ENCODE results near the gene ZNF609.

DNA sequence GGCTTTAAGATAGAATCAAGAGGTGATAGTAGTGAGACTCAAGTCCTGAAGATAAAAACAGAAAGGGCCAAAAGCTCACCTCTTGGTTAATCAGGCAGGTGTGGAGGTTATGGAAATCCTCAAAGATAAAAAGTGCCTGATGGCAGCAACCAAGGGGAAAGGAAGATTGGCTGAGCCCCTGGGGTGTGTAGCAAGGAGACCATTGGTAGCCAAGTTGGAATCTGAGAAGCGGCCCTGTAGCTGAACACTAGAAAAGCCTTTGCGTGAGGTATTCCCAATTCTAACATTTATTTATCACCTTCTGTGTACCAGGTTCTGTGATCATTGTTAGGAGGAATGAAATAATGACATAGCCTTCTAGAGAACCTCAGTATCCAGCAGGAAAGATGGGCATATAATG, 98.9 kb downstream of the ZNF609 start:
- TF ChIP-seq POLR2AphosphoS5 (IDR thresholded peaks at IDR 0.05; ENCODE audit: low read depth, low read length), result no peak
- TF ChIP-seq, protein P1, sequence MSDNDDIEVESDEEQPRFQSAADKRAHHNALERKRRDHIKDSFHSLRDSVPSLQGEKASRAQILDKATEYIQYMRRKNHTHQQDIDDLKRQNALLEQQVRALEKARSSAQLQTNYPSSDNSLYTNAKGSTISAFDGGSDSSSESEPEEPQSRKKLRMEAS (IDR thresholded peaks at IDR 0.05), result no peak
- TF ChIP-seq SRF (IDR thresholded peaks at IDR 0.05; ENCODE audit: low read depth), result no peak
- TF ChIP-seq, protein P2, sequence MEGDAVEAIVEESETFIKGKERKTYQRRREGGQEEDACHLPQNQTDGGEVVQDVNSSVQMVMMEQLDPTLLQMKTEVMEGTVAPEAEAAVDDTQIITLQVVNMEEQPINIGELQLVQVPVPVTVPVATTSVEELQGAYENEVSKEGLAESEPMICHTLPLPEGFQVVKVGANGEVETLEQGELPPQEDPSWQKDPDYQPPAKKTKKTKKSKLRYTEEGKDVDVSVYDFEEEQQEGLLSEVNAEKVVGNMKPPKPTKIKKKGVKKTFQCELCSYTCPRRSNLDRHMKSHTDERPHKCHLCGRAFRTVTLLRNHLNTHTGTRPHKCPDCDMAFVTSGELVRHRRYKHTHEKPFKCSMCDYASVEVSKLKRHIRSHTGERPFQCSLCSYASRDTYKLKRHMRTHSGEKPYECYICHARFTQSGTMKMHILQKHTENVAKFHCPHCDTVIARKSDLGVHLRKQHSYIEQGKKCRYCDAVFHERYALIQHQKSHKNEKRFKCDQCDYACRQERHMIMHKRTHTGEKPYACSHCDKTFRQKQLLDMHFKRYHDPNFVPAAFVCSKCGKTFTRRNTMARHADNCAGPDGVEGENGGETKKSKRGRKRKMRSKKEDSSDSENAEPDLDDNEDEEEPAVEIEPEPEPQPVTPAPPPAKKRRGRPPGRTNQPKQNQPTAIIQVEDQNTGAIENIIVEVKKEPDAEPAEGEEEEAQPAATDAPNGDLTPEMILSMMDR (IDR thresholded peaks at IDR 0.05 in 2 of 3, conservative IDR thresholded peaks at IDR 0.05 in 1 of 3; ENCODE audit: borderline replicate concordance in 1 of 3, insufficient read depth in 1 of 3, low read depth in 2 of 3, low read length in 2 of 3), result no peak
- no peak for TF ChIP-seq EZH2phosphoT487 (IDR thresholded peaks at IDR 0.05; ENCODE audit: borderline replicate concordance)
- TF ChIP-seq TCF7L2 (IDR thresholded peaks at IDR 0.05; ENCODE audit: borderline replicate concordance, extremely low read depth, insufficient read depth, insufficient read length), result no peak
- no peak for TF ChIP-seq POLR2A (IDR thresholded peaks at IDR 0.05; ENCODE audit: borderline replicate concordance, extremely low read depth, insufficient read depth, insufficient read length)
- no peak for TF ChIP-seq FOSL1 (IDR thresholded peaks at IDR 0.05; ENCODE audit: low read depth)
- no peak for TF ChIP-seq CEBPB (IDR thresholded peaks at IDR 0.05; ENCODE audit: low read depth)
- TF ChIP-seq EZH2 (IDR thresholded peaks at IDR 0.05), result no peak
- no peak for TF ChIP-seq ELF1 (IDR thresholded peaks at IDR 0.05; ENCODE audit: borderline replicate concordance, low read depth)
- TF ChIP-seq ZNF274 (IDR thresholded peaks at IDR 0.05; ENCODE audit: low read depth, low read length), result no peak
- no peak for TF ChIP-seq YY1 (IDR thresholded peaks at IDR 0.05; ENCODE audit: extremely low read depth, insufficient replicate concordance, low read depth, low read length)
